ENCODE results near the gene KIAA1671.

DNA sequence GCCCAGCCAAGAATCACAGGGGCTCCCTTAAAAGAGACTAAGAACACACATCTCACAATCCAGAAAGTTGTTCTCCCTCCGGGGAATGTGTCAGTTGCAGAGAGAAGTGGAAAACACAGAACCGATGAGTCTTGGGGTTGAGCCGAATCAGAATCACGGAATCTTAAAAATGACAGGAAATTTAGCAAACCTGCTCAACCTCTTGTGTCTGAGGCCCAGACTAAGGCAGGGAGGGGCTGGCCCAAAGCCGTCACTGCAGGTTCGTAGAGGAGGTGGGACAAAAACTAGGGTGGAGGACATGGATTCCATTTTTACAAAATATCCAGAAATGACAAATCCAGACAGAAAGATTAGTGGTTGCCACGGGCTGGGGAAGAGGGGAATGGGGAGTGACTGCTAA lies 63.8 kb downstream of the KIAA1671 start:
- TF ChIP-seq, protein P1, sequence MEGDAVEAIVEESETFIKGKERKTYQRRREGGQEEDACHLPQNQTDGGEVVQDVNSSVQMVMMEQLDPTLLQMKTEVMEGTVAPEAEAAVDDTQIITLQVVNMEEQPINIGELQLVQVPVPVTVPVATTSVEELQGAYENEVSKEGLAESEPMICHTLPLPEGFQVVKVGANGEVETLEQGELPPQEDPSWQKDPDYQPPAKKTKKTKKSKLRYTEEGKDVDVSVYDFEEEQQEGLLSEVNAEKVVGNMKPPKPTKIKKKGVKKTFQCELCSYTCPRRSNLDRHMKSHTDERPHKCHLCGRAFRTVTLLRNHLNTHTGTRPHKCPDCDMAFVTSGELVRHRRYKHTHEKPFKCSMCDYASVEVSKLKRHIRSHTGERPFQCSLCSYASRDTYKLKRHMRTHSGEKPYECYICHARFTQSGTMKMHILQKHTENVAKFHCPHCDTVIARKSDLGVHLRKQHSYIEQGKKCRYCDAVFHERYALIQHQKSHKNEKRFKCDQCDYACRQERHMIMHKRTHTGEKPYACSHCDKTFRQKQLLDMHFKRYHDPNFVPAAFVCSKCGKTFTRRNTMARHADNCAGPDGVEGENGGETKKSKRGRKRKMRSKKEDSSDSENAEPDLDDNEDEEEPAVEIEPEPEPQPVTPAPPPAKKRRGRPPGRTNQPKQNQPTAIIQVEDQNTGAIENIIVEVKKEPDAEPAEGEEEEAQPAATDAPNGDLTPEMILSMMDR (IDR thresholded peaks at IDR 0.05) = no peak
- no peak for TF ChIP-seq POLR2A (IDR thresholded peaks at IDR 0.05)

Data from breast epithelium (tissue), 3 donors.